CD4-positive, alpha-beta T cell treated with Interleukin-21 for 1 hour (primary cell): ENCODE data around the gene MEMO1.
"Not testable (repeated sequence)": the region's sequence is repeated elsewhere in the genome, so short reads cannot be mapped to it uniquely, and the experiment has no call there.

Experiments used
- DNase-seq: peaks from one replicate; pipeline ENCODE4 v3.0.0-alpha.2; 2020

Gene MEMO1

DNA sequence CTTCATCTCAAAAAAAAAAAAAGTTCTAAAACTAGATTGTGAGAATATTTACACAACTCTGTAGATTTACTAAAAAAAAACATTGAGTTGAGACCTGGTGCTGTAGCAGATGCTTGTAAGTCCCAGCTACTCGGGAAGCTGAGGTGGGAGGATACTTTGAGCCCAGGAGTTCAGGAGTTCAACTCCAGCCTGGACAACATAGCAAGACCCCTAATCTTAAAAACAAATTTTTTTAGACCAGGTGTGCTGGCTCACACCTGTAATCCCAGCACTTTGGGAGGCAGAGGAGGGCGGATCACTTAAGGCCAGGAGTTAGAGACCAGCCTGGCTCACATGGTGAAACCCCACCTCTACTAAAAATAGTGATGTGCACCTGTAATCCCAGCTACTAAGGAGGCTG is 108.9 kb downstream of the MEMO1 start:
- no peak for DNase-seq

DNA sequence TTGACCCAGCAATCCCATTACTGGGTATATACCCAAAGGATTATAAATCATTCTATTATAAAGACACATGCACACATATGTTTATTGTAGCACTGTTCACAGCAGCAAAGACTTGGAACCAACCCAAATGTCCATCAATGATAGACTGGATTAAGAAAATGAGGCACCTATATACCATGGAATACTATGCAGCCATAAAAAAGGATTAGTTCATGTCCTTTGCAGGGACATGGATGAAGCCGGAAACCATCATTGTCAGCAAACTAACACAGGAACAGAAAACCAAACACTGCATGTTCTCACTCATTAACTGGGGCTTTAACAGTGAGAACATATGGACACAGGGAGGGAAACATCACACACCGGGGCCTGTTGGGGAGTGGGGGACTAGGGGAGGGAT is 110.7 kb downstream of the MEMO1 start:
- DNase-seq: not testable (repeated sequence)

DNA sequence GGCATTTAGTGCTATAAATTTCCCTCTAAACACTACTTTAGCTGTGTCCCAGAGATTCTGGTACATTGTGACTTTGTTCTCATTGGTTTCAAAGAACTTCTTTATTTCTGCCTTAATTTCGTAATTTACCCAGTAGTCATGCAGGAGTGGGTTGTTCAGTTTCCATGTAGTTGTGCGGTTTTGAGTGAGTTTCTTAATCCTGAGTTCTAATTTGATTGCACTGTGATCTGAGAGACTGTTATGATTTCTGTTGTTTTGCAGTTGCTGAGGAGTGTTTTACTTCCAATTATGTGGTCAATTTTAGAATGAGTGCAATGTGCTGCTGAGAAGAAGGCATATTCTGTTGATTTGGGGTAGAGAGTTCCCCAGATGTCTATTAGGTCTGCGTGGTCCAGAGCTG is 112.5 kb downstream of the MEMO1 start:
- DNase-seq: not testable (repeated sequence)

DNA sequence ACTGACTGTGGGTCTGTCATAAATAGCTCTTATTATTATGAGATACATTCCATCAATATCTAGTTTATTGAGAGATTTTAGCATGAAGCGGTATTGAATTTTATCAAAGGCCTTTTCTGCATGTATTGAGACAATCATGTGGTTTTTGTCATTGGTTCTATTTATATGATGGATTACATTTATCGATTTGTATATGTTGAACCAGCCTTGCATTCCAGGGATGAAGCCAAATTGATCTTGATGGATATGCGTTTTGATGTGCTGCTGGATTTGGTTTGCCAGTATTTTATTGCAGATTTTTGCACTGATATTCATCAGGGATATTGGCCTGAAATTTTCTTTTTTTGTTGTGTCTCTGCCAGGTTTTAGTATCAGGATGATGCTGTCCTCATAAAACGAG is 113.5 kb downstream of the MEMO1 start:
- not testable (repeated sequence) for DNase-seq

DNA sequence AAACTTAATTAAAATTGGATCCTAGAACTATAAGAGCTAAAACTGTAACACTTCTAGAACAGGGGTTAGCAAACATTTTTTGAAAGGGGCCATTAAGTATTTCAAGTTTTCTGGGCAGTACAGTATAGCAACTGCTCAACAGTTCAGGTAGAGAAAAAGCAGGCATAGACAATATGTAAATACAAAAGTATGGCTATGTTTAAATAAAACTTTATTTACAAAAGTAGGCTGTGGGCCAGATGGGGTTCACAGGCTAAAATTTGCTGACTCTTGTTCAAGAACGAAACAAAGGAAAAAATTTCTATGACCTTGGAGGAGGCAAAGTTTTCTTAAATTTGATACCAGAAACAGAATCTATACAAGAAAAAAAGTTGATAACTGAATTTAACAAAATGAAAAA is 114.5 kb downstream of the MEMO1 start:
- no peak for DNase-seq

DNA sequence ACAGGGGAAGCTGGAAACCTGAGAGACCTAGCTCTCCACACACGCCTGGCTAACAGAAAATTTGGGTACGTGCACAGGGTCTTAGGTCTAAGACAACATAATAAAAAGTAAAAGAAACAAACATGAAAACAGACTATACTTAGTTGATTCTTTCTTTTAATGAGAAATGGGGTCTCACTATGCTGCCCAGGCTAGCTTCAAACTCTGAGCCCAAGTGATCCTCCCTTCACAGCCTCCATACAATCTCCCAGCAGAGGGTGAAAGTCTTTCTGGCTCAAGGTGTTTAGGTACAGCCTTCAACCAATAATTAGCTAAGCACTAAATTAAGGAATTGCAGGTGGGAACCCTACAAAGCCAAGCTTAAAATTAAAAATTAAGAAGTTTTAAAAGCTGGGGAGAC is 116.2 kb downstream of the MEMO1 start:
- DNase-seq: no peak

DNA sequence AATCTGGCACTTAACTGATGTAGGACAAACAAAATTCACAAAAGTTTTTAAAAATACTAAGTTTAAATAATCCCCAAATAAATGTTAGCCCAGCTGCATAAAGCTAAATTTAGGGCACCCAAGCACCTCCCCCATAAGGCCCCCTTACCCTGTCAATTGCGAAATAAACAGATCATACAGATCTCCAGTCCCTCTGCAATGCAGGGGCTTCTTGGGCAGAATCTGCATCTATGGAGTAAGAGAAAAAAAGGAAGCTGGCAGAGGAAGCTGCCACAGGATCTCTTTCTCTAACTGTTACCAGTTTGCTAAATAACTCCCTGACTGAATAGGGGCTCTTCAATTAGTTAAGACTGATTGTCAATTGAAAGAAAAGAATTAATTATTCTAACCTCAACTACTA is 117.7 kb downstream of the MEMO1 start:
- DNase-seq: no peak

DNA sequence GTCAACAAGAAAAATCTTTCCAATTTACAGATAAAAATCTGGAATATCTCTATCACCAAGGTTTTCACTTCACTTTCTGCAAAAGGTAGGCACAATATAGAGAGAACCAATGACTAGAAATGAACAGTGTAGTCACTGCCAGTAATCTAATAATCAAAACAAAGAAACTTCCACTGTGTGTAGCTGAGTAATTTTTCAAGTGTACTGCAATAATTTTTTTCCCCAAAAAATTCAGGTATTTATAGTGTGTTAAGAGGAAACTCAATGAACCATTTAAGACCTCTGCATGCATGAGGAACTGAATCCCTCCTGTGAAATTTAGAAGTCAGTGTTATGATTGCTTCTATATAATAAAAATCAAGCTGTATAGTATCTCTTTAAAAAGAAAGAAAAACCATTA is 121.8 kb downstream of the MEMO1 start:
- no peak for DNase-seq

DNA sequence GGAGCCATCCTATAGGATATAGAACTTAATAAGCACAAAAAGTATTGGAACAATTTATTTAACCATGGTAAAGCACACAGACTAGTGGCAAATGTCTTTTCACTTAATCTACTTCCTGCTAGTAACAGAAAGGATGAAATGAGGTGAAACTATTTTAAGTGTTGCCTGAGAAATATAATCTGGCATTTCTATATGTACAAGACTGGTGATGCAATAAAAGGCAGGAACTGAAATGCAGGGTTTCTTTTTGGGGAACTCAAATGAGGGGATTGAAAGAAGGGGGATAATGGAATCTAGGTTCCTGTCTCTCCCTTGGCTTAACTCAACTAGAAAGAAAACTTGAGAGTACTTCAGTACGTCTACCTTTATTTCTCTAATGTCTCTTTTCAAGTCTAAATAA is 122.3 kb downstream of the MEMO1 start:
- no peak for DNase-seq

DNA sequence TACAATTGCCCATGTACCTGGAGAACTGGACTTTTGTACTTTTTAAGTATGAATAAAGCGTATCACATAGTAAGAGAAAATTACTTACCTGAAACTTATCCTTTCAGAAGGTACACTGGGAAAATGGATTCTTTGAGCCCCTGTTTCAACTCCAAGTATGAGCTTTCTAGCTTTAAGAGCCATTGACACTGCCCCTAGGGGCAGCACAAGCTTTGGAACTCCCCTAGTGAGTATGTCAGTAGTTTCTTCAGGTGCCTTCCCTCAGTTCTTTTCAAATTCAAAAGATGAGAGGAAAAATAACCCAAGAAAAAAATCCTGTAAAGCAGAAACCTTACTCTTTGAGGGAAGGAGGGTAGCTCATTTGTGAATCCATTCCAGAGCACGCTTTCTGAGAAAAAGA is 124.1 kb downstream of the MEMO1 start:
- peak; percentile 2 for DNase-seq

DNA sequence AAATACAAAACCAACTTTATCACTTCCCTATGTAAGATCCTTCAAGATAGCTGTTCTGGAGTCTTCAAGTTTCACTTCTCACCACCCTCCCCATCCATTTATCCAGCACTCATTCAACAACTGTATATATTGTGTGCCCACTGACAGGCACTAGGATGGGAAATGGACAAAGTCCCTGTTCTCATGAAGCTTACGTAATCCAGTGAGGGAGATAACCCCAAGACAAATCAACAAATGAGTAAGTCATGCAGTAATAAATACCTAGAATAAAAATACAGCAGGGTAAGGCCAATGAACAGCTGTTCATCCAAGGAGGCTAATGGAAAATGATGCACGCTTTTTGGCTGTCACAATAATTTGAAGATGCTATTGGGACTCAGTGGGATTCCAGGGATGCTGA is 133.8 kb downstream of the MEMO1 start:
- DNase-seq: no peak

DNA sequence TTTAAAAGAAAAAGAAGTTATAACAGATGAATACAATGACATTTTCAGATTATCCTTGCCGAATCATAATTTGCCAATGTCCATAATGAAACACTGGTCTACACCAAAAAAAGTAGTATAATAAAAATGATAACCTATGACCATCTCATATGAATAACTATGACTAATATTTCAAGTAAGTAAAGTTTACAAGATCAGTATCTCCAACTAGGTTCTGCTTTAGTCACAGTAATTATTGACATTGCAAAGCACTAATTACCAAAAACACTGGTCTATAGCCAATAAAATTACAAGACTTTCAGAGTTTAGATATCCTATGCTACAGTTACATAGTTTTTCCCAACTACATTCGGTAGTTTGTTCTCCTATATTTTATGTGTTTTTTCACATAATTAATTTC is 136.7 kb downstream of the MEMO1 start:
- no peak for DNase-seq

DNA sequence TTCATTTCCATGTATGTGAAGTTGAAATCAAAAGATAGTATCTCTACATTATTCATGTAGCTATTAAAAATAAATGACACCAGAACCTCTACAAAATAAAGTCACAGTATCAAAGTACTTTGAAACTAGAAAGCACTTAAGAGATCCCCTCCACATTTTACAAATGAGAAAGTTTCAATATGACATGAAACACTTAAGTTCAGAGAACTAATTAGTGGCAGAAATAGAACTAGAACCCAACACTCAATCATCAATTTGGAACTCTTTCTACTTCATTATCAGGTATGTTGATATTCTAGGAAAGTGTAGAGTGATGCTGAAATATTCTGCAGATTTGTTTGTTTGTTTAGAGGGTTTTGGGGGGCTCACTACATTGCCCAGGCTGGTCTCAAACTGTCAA is 145.6 kb downstream of the MEMO1 start:
- DNase-seq: no peak

DNA sequence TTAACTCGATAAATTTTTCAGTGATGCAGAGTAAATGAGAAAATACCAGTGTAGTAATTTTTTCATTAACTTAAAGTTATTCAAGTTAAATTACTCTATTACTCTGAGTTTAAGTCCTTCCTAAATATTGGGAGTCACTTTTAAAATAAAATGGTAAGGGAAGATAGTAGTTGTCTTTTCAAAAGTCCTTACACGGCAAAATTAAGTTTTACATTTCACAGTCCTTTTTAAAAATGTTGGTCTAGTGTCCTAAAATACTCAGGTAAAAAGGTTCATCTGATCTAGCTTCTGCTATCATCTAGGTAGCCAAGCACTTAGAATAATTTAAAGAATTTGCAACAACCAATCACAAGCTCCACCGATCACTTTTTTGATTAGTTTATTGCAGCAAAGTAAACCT is 146.9 kb downstream of the MEMO1 start:
- no peak for DNase-seq

DNA sequence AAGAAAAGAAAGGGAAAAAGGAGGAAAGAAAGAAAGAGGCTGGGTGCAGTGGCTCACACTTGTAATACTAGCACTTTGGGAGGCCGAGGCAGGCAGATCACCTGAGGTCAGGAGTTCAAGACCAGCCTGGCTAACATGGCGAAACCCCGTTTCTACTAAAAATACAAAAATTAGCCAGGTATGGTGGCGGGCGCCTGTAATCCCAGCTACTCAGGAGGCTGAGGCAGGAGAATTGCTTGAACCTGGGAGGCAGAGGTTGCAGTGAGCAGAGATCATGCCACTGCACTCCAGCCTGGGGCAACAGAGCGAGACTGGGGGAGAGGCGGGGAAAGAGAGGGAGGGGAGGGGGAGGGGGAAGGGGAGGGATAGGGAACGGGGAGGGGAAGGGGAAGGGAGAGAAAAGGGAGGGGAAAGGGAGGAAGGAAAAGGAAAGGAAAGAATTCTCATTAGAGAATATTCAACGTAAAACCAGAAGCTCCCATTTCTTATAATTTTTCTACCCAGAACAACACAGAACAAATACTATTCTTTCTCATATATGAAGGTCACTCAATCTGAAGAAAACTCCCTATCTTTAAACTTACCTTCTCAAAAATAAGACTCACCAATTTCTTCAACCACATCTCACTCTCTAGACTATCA is 147.7 kb downstream of the MEMO1 start:
- DNase-seq: not testable (repeated sequence)

DNA sequence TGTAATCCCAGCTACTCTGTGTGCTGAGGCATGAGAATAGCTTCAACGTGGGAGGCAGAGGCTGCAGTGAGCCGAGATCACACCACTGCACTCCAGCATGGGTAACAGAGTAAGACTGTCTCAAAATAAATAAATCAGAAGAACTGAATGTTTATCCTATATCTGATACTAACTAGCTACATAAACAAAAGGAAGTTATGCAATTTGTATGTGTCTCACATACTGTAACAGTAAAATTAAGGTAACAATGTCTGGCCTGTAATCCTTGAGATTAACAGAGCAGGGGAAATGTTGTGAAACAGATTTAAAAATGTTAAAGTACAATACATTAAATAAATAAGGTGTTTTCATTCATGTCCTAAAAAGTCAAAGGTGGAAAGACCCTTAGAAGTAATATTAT is 150.8 kb downstream of the MEMO1 start:
- no peak for DNase-seq

DNA sequence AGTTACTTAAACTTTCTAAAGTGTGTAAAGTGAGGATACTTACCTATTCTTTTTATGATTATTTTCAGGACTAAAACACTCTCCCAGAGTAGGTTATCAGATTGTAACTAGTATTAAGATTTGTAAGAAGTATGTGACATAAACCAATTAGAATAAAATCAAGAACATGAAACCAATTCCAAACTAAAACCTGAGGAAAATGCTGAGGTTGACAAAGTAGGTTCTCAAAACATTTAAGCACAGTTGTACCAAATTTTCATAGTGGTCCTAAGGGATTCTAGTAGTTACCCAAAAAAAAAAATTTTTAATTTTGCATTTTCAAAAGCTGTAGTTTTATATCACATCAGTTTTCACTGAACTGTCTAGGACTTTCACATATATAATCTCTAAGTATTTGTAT is 157.3 kb downstream of the MEMO1 start:
- no peak for DNase-seq

DNA sequence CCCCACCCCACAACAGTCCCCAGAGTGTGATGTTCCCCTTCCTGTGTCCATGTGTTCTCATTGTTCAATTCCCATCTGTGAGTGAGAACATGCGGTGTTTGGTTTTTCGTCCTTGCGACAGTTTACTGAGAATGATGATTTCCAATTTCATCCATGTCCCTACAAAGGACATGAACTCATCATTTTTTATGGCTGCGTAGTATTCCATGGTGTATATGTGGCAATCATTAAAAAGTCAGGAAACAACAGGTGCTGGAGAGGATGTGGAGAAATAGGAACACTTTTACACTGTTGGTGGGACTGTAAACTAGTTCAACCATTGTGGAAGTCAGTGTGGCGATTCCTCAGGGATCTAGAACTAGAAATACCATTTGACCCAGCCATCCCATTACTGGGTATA is 168.7 kb downstream of the MEMO1 start:
- DNase-seq: not testable (repeated sequence)

DNA sequence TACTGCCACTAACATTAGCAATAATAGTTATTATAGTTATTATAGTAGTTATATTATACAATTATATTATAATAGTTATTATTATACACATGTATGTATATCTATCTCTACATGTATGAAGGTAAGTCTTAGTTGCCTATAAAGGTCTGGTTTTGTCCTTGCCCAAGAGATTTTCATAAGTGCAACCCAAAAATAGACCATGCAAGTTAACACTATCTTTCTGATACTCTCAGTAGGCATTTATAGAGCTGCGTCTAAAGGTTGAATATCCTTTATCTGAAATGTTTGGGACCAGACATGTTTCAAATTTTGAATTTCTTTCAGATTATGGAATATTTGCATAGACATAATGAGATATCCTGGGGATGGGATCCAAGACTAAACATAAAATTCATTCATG is 175.4 kb downstream of the MEMO1 start:
- DNase-seq: no peak

DNA sequence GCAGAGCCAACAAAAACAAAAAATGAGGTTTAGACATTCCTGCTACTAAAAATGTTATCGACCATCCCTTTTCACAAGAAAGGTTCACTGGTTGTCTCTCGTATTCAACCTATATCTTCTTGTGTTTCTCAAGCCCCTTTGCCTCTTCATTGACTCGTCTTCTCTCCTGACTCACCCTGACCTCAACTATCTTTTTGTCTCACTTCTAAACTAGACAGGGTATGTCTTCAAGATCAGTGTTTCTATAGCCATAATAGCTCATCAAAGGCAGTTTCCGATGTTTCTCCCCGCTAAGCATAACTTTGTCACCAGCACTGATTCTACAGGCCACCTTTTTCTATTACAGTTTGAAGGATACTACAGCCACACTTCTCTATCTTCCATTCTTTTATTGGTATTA is 178.4 kb downstream of the MEMO1 start:
- DNase-seq: no peak

DNA sequence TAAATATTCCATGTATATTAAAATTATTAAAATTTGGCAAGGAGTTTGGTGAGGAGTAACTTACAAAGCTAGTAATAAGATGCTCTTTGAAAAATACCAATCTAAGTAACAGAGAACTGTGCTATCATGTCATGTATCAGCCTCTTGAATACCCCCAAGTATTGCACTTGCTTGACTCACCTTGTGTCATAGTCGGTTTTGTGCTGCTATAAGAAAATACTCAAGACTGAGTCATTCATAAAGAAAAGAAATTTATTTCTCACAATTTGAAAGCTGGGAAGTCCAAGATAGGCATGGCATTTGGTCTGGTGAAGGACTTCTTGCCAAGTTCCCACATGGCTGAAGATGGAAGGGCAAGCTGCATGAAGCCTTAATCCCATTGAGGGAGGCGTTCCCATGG is 179.2 kb downstream of the MEMO1 start:
- no peak for DNase-seq

DNA sequence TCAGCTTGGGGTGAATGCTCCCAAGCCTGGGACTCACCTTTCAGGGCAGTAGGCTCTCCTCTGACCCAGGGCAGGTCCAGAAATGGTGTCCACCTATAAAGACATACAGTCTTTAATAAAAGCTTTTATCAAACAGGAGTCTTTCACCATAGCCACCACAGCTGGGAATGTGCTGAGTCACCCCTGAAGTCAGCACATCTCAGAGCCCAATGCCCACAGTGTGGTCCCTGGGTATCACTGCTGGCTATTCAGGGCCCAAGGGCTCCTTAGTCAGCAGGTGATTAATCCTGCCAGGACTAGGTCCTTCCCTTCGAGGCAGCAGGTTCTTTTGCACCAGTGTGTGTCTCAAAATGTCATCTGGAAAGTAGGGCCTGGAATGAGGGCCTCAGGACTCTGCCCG is 181.9 kb downstream of the MEMO1 start:
- DNase-seq: no peak

DNA sequence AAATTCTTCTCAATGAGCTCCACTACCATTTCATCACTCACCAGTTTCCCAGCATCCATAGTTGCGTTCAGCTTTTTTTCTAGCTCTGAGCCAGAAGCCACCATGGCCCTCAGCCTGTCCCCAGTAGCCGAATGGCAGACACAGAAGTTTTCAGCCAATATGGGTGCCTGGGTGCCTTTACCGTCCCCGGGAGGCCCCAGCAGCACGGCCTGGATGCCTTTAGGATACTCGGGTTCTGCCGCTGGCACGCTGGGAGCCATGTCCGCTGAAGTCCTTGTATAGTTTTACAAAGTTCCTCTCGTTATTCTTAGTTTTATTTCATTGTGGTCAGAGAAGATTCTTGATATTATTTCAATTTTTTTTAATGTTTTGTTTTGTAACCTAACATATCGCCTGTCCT is 187.2 kb downstream of the MEMO1 start:
- DNase-seq: no peak

DNA sequence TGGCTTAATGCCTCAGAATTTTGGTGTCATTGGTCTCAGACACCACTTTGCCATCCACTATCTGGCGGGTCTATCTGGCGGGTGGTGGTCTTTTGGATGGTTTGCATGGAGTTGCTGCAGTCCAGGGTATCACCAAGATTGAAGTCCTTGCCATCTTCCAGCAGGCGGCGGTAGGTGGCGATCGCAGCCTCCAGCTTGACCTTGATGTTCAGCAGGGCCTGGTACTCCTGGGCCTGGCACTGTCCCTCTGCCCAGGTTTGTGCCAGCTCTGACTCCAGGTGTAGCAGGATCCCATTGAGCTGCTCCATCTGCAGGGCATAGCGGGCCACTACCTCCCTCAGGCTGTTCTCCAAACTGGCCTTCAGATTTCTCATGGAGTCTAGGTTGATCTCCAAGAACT is 188.2 kb downstream of the MEMO1 start:
- DNase-seq: no peak
